GM12878 (cell line): ENCODE data around the gene BMERB1.

Experiments used
- ATF2 ChIP-seq: IDR thresholded peaks from 2 replicates; pipeline ENCODE4 v1.6.1; 2012; ENCODE audit warnings: low read length, inconsistent platforms
- CTCF ChIP-seq, 3 experiments: IDR thresholded peaks in 2 of 3; conservative IDR thresholded peaks in 1 of 3; 2 replicates each; pipeline ENCODE4 v1.5.1; 2011; ENCODE audit warnings: low read depth in 3 of 3, low read length in 3 of 3, mild to moderate bottlenecking in 3 of 3, control low read depth in 2 of 3, moderate library complexity in 2 of 3, inconsistent platforms in 1 of 3, mixed read lengths in 1 of 3; ENCODE audit not compliant: control insufficient read depth in 2 of 3, insufficient read depth in 1 of 3; ENCODE audit errors: extremely low read depth in 1 of 3
- EP300 ChIP-seq, 2 experiments: fragments of 150-350 bp in 1 of 2; IDR thresholded peaks; 2 replicates each; pipeline ENCODE4 v1.6.1; 2011 to 2012; ENCODE audit warnings: low read depth in 2 of 2, low read length in 2 of 2, borderline replicate concordance in 1 of 2, improper control_type of control experiment in 1 of 2, inconsistent platforms in 1 of 2; ENCODE audit not compliant: control insufficient read depth in 1 of 2
- ESRRA ChIP-seq: IDR thresholded peaks from 2 replicates; pipeline ENCODE4 v1.6.1; 2012; ENCODE audit warnings: mild to moderate bottlenecking, low read length, improper control_type of control experiment
- ETV6 ChIP-seq, 2 experiments: fragments of 450-650 bp in 1 of 2; IDR thresholded peaks in 1 of 2; conservative IDR thresholded peaks in 1 of 2; 2 replicates each; pipeline ENCODE4 v1.6.1; 2014; ENCODE audit warnings: antibody characterized with exemption in 1 of 2, borderline replicate concordance in 1 of 2, low read depth in 1 of 2, mild to moderate bottlenecking in 1 of 2, moderate library complexity in 1 of 2
- NFIC ChIP-seq: IDR thresholded peaks from 2 replicates; pipeline ENCODE4 v1.6.1; 2012; ENCODE audit warnings: low read depth, mild to moderate bottlenecking, inconsistent platforms, low read length, moderate library complexity
- NFYB ChIP-seq: IDR thresholded peaks from 2 replicates; pipeline ENCODE4 v1.6.1; 2011; ENCODE audit warnings: low read depth, mild to moderate bottlenecking, low read length, improper control_type of control experiment, moderate library complexity; ENCODE audit not compliant: insufficient read depth
- POLR2AphosphoS5 ChIP-seq: IDR thresholded peaks from 2 replicates; pipeline ENCODE4 v1.6.1; 2011; ENCODE audit warnings: mild to moderate bottlenecking, low read length, inconsistent platforms
- TCF7 ChIP-seq: IDR thresholded peaks from 2 replicates; pipeline ENCODE4 v1.6.1; 2014; ENCODE audit warnings: antibody characterized with exemption, borderline replicate concordance
- USF2 ChIP-seq: IDR thresholded peaks from 2 replicates; pipeline ENCODE4 v1.6.1; 2011; ENCODE audit warnings: low read depth, low read length, improper control_type of control experiment, borderline replicate concordance
- ZNF274 ChIP-seq: IDR thresholded peaks from one replicate; pipeline ENCODE4 v1.8.0; 2011; ENCODE audit not compliant: insufficient read length, insufficient read depth

- no peak for TF ChIP-seq ESRRA
- no peak for TF ChIP-seq EP300 (IDR thresholded peaks at IDR 0.05; ENCODE audit: borderline replicate concordance in 1 of 2, control insufficient read depth in 1 of 2, low read depth in 2 of 2, low read length in 2 of 2)
- no peak for TF ChIP-seq NFIC
- no peak for TF ChIP-seq USF2
- TF ChIP-seq CTCF (IDR thresholded peaks at IDR 0.05 in 2 of 3, conservative IDR thresholded peaks at IDR 0.05 in 1 of 3; ENCODE audit: control insufficient read depth in 2 of 3, extremely low read depth in 1 of 3, insufficient read depth in 1 of 3, low read depth in 3 of 3, low read length in 3 of 3): no peak
- no peak for TF ChIP-seq POLR2AphosphoS5
- TF ChIP-seq ZNF274: no peak
- no peak for TF ChIP-seq TCF7
- TF ChIP-seq NFYB: no peak
- no peak for TF ChIP-seq ETV6 (conservative IDR thresholded peaks at IDR 0.05 in 1 of 2, IDR thresholded peaks at IDR 0.05 in 1 of 2; ENCODE audit: borderline replicate concordance in 1 of 2, low read depth in 1 of 2)
- no peak for TF ChIP-seq ATF2
These were observed 31.7 kb downstream of the BMERB1 start for GRCh38 chr16:15466131-15466530.
